ENCODE data around the gene GFM2. TPM values are rescaled to one million over a fixed set of nuclear protein-coding genes. Genes with fewer than 3 reads are reported as not detected.
"Not testable (repeated sequence)": the region's sequence is repeated elsewhere in the genome, so short reads cannot be mapped to it uniquely, and the experiment has no call there.

GFM2 gene
- total RNA-seq, 1 donor from 2014 or later, result 31.0 TPM

- no peak for DNase-seq (ENCODE audit: low spot score)
These were observed 44.6 kb downstream of the GFM2 start for GRCh38 chr5:74722271-74722670.

- no peak for DNase-seq (ENCODE audit: low spot score)
These were observed 49.3 kb downstream of the GFM2 start for GRCh38 chr5:74717596-74717995.

GRCh38 chr5:74693191-74693590, 73.7 kb downstream of the GFM2 start:
- DNase-seq (ENCODE audit: low spot score), result no peak

- no peak for DNase-seq (ENCODE audit: low spot score)
These were observed 79.8 kb downstream of the GFM2 start for GRCh38 chr5:74686962-74687751.

GRCh38 chr5:74685979-74686631, 80.8 kb downstream of the GFM2 start:
- no peak for DNase-seq (ENCODE audit: low spot score)

- DNase-seq (ENCODE audit: low spot score), result peak; percentile 93
These were observed 81.7 kb downstream of the GFM2 start, which contains the start of gene HEXB for GRCh38 chr5:74684900-74685851. TSS of gene HEXB (plus strand) at chr5:74685233. CDS start at chr5:74685261, 28 bp downstream.

- no peak for DNase-seq (ENCODE audit: low spot score)
These were observed 87.0 kb downstream of the GFM2 start for GRCh38 chr5:74679966-74680365.

GRCh38 chr5:74679300-74679699, 87.6 kb downstream of the GFM2 start:
- DNase-seq (ENCODE audit: low spot score), result not testable (repeated sequence)

- not testable (repeated sequence) for DNase-seq (ENCODE audit: low spot score)
These were observed 88.8 kb downstream of the GFM2 start for GRCh38 chr5:74678123-74678522.

GRCh38 chr5:74676466-74676865, 90.5 kb downstream of the GFM2 start:
- not testable (repeated sequence) for DNase-seq (ENCODE audit: low spot score)

GRCh38 chr5:74673011-74673790, 93.7 kb downstream of the GFM2 start:
- no peak for DNase-seq (ENCODE audit: low spot score)

GRCh38 chr5:74672215-74672877, 94.6 kb downstream of the GFM2 start:
- no peak for DNase-seq (ENCODE audit: low spot score)

Other genes starting within 250 kb of the GFM2 start
- 48.5 TPM for gene ENC1, start 126.4 kb downstream of the GFM2 start, total RNA-seq
- gene HEXB, start 81.9 kb downstream of the GFM2 start, total RNA-seq, result 101 TPM
- 66.0 TPM for gene NSA2, start 132 bp upstream of the GFM2 start, total RNA-seq
- 15.2 TPM for gene FAM169A, start 99.3 kb upstream of the GFM2 start, total RNA-seq

Data from ureter (tissue), 1 donor.